ENCODE measurements around the gene SPATA32.

SPATA32 gene

DNA sequence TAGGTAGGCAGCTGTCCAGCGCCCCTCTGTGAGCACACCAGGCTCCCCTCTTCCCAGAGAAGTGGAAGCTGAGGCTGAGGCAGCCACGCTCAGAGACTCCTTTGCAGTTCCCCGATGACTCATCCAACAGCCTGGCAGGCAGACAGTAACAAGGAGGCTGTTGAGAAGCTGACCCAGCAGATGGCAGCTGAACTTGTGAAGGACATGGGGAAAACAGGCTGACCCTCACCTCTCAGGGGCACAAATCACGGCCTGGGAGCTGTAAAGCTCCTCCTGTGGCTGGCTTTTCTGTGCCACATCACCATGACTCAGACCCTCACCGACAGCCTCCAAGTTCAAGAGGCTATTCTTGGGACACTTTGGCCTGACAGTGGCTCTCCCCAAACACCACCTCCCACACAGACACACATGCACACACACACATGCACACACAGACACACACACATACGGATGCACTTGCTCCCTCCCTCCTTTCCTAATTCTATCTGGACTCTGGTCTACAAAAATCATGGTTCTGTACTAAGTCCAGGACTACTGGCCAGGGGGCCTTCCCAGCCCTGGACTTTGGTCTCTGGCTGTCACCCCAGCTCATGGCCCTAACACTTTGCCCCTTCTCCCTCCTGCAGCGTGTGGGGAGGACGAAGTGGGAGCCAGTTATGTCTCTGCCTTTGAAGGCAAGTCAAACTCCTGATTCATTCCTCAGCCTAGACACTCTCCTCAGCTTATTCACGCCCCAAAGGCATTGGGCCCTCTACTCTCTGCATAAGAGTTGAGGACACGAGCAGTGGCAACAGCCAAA, 31.7 kb upstream of the SPATA32 start:
- DNase-seq: no peak

DNA sequence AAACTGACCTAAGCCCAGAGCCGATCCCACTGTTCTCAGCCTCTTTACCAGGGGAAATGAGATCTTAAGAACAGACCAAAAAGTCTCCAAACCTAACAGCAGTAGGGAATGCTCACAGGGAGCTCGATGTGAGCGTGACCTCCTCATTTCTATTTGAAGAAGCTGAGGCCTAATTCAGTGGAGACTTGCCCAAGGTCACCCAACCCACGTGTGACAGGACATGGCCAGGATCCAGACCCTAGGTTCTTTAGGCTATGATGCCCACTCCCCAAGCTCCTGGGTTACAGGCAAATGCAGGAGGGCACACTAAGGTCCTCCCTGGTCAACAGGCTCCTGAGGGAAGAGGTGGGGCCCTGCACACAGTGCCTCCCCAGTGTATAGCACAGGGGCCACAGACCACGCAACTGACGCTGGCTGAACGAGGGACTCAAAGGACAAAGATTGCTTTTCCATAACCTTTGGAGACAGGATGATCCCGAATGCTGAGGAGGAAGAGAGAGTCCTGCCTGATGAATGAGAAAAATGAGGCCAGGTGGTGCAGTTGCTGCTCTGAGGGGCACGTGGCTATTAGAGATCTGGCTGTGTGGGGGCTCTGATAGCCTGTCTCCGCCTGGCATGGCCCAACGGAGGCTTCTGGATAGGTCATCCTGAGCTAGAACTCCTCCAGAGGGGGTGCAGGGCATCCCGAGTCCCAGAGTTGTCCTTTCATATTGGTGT, 31.0 kb upstream of the SPATA32 start:
- DNase-seq: no peak

DNA sequence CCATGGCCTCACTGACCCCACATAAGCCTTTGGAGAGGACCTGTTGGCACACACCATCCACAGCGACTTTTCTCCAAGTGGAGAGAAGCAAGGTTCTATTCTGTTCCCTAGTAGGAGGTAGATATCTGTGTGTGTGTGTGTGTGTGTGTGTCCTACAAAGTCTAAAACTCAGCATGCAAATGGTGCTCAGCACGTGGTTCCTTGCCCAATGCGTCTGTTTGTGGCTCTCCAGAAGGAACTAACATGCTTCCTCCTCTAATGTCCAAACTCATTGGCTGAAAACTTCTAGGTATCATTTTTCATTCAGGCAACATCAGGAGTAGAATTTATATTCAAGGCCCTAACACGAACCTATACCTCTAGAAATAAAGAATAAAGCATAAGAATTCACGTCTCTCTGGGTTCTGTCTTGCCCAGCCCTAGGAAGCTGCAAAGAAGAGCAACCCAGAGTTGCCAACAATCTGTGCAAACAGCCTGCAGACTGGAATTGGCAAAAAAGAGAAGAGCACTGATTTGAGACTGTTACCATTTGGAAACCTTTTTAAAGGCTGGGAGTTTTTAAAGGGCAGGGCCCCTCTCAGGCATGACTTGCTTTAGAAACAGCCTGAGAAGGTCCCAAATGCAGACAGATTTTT, 29.4 kb upstream of the SPATA32 start:
- no peak for DNase-seq

DNA sequence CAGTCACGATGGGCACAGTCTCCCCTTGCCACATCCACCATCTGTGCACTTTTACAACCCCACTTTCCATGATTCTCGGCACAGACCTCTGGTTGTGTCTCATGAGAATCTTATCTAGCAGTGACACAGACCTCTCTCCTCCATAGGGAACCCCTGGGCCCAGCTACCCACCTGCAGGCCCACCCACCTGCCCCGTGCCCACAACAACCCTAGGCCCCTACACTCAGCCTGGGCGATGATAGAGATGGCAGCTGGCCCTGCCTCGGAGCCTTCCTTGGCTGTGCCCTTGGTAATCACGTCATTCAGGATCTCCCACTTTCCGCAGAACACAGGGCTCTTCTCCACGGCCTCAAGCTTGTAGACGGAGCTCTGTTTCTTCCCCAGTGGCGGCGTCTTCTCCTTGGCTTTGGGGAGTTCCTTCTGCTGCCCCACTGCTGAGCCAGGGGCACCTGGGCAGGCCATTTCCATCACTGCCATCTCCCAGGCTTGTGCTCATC, 28.4 kb upstream of the SPATA32 start:
- DNase-seq: no peak

DNA sequence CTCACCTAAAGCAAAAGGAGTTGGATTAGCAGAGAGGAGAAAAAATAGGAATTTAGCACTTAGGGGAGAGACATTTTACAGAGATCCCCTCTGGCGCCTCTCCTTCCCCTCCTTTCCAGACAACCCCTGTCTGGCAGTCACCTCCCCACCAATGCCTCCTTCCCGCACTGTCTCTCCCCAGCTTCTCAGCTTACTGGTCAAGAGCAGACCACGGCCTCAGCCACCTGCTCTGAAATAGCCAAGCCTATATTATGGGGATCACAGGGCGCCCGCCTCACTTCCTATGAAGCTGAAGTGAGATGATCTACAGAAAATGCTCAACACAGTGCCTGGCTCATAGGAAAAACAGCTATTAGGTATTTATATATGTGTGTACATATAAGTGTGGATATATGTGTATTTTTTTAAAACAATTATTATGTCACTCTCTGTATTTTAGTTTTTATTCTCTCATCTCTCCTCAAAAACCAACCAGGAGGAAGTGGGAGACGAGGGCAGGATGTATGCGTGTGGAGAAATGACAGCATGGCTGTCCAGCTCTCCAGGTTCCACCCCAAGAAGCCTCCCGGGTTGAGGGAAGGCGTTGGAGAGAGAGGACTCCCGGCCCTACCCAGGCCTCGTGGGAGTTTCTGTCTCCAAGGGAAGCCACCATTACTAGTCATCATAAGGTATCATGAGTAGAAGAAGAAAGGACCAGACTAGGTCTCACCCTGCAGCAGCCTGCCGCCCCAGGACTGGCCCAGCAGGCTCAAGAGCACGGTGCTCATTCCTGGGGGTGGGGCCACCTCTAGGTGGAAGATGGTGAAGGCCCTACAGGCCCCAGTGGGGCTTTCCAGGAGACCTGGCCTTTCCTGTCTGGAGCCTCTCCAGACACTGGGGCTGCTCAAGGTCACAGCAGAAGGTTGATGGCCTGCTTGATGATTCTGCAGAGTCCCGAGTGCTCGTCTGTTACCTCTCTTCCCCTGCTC, 27.7 kb upstream of the SPATA32 start:
- no peak for DNase-seq

DNA sequence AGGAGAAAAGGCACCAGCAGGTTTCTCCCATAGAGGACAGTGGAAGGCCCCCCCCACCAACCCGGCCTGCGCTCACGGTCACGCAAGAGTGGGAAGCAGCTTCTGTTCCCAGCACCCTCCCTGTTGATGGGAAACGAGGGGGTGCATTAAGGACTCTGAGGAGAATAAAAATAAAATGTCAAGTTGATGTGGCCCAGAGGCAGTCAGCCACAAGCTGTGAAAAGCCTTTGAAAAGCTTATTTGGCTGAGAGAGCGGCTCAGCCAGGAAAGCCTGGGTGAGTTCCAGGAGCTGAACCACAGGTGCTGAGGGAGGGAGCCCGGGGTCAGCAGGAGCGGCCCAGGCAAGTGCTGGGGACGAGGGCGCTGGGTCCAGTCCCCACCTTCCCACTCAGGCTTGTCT, 26.9 kb upstream of the SPATA32 start:
- DNase-seq: no peak

DNA sequence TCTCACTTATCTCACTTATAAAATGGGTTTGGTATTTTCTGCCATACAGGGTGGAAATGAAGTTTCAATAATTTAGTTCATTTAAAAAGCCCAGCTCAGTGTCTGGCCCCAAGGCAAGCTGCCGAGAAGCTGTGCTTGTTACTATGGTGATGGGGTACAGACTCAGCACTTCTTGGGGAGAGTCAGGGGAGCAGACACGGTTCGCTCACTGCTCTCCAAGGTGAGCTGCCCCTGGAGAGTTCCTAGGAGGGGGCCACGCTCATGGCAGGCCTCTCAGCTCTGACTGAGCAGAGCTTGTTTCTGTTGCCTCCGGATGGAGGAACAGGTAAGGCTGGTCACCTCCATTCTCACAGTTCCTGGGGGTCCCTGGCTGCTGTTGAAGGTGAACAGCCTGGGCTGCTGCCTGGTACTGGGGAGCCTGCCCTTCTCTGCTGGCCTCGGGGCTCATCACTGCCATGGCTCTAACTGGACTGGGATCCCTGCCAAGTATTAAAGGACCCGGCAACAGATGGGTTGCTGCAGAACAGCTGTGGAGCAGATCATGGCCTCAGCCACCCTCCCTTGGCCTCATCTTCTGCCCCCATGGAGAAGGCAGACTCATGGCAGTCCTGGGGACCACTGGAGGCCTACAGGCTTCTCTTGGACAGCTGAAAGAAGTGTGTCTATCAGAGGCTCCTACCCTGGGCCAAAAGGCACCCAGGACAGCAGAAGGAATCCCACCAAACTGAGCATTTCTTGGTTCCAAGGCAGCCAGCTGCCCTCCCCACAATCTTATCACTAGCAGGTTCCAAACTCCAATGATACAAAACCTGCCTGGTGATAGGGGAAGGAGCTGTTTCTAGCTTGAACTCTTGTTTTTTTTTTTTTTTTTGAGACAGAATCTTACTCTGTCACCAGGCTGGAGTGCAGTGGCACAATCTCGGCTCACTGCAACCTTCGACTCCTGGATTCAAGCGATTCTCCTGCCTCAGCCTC, 25.9 kb upstream of the SPATA32 start:
- no peak for DNase-seq

DNA sequence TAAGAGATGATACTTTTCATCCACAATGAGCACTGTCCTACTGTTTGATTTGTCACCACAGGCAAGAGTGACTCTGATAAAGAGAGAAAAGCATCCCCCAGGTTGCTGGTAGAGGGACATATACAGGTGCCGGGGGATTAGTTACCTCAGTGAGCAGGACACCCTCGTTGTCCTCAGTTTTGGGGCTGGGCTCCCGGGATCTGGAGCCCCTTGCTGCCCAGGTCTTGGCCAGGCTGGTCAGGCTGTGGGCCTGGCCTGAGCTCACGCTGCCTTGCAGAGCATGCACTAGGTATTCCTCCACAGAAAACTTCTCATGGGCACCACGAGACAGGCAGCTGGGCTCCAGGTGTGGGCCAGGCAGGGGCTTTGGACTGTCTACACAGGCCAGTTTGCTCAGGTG, 24.4 kb upstream of the SPATA32 start:
- no peak for DNase-seq

DNA sequence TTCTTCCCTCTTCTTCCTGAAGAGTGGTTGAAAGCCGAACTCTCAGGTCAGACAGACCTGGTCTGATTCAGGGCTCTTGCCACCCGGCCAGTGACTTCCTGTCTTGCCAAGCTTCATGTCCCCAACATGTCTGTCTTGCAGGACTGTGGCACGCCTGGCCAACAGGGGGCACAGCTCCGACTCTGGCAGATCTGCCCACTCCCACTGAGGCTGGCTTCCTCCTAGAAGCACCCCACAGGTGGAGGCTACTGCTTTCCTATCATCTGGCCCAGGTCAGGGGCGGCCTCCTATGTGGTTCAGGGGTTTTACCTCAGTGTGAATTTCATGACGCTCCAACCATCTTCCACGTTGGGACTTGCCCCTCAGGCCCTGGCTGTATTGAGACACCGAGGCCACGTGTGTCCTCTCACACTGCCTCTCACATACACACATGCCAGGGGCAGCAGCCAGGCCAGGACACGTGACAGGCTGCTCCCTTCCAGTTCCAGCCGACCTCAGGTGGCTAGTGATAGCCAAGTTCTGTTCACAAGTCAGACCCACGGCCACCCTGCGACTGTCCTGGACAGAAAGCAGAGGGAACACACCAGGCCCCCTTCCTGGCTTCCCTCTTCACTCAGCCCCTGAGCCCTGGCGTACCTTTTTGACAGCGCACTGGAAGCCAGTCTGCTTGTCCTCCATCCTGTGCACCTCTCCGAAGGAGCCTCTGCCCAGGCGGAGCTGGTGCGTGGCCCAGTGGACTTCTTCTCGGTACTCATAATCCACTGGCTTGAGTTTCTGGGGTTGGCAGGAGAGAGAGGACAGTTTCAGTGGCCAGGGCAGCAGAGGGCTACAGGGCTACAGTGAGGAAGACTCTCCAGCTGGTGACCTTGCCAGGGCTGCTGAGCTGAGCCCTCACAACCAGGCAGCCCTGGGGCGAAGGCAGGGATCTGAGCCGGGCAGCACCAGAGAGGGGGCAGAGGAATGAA, 22.6 kb upstream of the SPATA32 start:
- DNase-seq: no peak

DNA sequence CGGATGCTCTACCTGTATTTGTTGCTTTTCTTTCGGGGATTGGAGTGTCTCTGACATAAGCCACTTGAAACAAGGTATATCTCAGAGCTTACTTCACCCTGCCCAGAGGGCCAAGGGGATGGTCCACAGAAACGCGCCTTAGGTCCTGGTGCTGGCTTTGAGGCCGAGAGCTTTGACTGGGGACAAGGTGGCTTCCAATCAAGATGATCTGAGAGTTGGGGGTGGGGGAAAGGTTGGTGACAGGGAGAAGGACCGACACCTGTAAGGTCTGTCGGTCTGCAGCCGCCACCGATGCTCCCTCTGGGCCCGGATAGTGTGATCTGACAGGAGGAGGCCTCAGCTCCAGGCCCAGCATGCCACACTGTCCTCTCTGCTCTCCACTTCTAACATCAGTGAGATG, 21.8 kb upstream of the SPATA32 start:
- no peak for DNase-seq

DNA sequence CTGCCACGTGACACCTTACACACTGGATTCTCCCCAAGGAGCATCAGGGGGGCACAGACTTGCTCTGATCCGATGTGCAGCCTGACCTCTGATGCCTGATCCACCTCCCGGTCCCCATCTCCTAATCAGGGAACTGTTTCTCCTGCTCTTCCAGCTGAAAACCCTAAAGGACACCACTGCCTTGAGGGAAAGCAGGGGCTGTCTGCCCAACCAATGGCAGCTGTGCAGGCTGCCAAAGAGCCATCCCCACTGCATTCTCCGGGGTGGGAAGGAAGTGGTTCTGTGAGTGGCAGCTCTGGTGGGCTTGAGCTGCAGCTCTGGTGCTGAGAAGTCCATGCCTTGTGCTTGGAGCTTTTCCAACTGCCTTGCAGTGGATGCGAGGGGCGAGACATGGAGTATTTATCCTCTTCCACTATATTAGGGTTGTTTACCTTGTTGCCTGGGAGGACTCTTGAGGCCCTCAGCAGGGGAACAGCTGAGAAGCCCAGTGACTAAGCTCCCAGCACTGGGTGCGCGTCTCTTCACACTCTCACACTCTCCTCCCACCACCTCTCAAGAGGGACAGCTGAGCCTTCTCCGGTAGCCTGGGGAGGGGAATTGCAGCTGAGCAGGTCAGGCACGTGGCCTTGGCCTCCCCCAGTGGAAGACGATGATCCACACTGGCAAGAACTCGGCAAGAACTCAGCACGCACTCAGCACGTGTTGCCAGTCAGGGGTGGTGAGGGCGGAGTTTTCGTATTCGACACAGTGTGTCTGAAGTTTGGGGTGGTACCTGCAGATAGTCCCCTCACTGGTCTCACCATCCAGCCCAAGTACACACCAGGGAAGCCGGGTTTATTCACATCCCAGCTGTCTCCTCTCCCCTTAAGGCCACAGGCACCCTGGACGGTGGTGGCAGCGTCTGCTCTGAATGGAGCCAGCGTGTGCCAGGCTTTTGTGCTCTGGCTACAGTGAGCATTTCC, 21.1 kb upstream of the SPATA32 start:
- DNase-seq: no peak

DNA sequence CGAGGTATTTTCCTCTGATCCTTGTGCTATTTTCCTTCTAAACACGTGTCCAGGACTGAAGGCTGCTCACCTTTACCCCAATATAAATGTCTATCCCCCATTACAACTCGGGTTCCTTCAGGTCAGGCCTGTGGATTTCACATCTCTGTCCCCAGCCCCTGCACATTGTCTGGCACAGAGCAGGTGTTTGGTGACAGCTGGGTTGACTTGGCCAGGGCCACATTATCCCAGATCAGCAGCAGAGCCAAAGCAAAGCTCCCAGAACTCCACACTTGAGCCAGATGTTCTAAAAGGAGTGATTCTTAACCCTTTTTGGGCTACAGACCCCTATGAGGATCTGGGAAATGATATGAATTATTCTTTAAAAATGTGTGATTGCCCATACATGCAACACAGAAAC, 18.0 kb upstream of the SPATA32 start:
- no peak for DNase-seq

DNA sequence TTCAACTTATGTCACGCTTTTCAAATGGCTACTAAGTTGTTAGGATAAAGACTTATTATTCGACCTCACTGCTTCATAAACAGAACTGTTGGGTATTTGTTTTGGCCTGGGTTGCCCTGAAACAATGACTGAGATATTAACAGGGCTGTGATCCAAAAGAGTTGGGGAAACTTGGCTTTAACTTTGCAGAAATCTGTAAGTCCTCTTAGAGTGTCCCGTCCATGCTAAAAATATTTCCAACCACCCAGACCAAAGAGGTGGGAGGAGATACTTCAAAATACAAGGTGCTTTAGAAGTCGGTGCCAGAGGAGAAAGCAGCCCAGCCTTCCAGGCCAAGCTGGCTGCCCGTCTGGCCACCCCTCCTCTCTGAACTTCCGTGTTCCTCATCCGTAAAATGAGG, 16.1 kb upstream of the SPATA32 start:
- no peak for DNase-seq

DNA sequence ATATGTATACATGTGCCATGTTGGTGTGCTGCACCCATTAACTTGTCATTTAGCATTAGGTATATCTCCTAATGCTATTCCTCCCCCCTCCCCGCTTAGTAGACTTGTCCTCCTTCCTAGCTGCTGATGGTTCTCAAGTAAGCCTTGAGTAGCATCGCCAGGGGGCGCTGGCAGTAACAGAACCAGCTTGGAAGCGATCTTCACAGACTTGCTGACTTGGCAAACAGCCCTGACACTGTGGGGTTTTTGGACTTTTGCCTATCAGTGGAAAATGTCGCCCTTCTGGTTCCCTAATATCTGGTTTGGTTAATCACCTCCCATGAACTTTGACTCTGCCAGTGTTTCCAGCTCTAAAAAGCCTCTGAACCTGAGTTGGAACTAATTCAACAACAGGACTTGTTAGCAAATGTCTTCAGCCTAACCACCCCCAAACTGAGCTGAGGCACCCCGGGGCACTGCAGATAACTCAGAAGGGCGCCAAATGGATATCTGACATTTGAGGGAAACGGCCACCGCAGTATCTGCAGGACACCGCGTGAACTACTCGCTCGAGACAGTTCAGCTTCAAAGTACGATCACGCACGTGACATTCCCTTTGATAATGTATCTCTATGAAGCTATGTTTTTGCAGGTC, 15.4 kb upstream of the SPATA32 start:
- peak; percentile 89 for DNase-seq

DNA sequence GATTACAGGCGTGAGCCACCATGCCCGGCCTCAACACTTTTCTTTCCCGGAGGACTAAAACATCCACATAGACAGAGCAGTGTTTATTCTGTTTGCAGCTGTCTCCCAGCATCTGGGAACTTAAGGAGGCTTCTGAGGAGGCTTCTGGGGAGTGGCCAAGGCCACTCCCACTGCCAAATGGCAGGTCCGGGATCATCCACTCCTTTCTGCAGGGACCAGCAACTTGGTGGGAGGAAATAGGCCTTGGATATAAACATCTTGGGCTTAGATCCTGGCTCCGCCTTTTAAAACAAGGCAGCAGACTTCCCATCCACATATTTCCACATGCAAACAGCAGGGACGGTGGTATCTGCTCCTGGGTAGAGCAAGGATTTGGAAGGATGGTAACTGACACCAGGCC, 14.1 kb upstream of the SPATA32 start:
- DNase-seq: no peak

DNA sequence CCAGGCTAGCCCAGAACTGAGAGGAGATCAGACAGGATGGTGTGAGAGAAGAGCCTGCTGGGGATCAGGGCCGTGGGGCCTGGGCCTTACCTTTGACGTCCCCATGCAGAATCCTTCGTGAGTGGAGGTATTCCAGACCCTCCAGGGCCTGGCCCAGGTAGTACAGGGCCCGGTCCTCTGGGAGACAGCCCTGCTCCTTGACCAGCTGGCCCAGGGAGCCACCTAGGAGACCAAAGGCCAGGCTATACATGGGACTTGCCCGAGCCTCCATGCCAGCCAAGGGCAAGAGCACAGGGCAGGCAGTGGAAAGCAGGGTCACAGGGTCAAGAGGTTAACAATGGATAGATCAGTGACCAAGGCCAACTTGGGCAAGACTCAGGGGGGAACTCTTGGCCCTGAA, 12.1 kb upstream of the SPATA32 start:
- no peak for DNase-seq

DNA sequence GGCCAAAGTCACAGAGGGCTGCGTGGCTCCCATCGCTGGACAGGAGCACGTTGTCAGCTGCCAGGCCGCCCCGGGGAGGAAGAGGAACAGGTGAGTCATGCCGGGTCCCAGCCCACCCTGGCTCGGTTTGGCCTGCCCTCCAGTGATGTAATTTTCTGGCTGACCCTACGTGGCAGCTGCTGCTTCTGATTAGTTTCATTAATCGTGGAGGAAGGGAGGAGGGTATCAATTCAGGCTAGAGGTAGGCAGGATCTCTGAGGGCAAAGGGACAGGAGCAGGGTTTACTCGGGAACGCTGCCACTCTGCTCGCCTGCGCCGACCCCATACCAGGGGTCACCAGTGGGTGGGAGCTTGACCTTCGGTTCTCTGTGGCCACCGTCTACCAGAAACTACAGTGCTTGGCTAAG, 11.7 kb upstream of the SPATA32 start:
- DNase-seq: no peak

DNA sequence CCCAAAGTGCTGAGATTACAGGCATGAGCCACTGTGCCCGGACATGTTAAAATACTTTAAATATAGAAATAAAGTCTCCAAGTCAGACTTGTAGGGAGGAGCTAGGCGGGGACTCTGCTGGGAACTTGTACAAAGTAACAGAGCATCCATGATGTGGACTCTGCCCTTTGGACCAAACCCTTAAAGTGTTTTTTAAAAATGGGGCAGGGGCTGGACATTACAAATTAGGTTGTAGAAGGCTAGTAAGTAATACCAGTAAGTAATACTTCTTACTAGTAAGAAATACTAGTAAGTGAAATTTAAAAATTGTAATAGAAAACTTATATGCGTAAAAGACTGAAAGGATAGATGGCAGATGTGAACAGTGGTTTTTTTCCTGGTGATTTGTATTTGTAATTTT, 9.7 kb upstream of the SPATA32 start:
- DNase-seq: no peak

Data from COR-L47 (cell line).